A673 (cell line): ENCODE measurements around the gene MED27. TPM values are rescaled to one million over a fixed set of nuclear protein-coding genes. Genes with fewer than 3 reads are reported as not detected.

Experiments
- BruUV-seq: library from RNA; stranded (reverse); fragments of 400-500 nt; replicated peaks from 2 replicates; lab custom pipeline; 2021; lab: Mats Ljungman, UMichigan
- CTCF ChIA-PET: fragments of 300-600 bp; sonication (Branson Sonifier 250); formaldehyde crosslinking; loops from one replicate; lab custom pipeline; 2022; ENCODE audit warnings: antibody characterized with exemption; lab: Charles Lee
- POLR2A ChIA-PET: fragments of 300-600 bp; sonication (Branson Sonifier 250); formaldehyde crosslinking; loops from one replicate; lab custom pipeline; 2022; ENCODE audit warnings: antibody characterized with exemption; ENCODE audit not compliant: low non-redundant PET; lab: Charles Lee
- DNase-seq: peaks from one replicate; pipeline ENCODE4 v3.0.0-alpha.2; 2015; ENCODE audit warnings: low spot score
- H3K27ac ChIP-seq: fragments of 200-600 bp; sonication (generic); 2 replicates; pipeline ENCODE4 v1.5.1; 2016; ENCODE audit warnings: mixed run types, low read depth, mild to moderate bottlenecking, mixed read lengths, antibody characterized with exemption, low read length; ENCODE audit not compliant: poor library complexity, severe bottlenecking
- H3K27me3 ChIP-seq: fragments of 200-600 bp; sonication (generic); replicated peaks from 2 replicates; pipeline ENCODE4 v1.6.1; 2017; ENCODE audit warnings: mixed run types, low read depth, mild to moderate bottlenecking, mixed read lengths, antibody characterized with exemption, low read length; ENCODE audit not compliant: insufficient read depth, poor library complexity
- H3K36me3 ChIP-seq: fragments of 200-600 bp; sonication (generic); 2 replicates; pipeline ENCODE4 v1.6.1; 2016; ENCODE audit warnings: mixed run types, mild to moderate bottlenecking, mixed read lengths, antibody characterized with exemption, low read length; ENCODE audit not compliant: insufficient read depth, poor library complexity, severe bottlenecking
- H3K4me1 ChIP-seq: fragments of 200-600 bp; sonication (generic); 2 replicates; pipeline ENCODE4 v1.6.1; 2017; ENCODE audit warnings: mixed run types, mild to moderate bottlenecking, mixed read lengths, antibody characterized with exemption, low read length; ENCODE audit not compliant: insufficient read depth, poor library complexity, severe bottlenecking
- H3K4me3 ChIP-seq: fragments of 200-600 bp; sonication (generic); 2 replicates; pipeline ENCODE4 v1.5.1; 2016; ENCODE audit warnings: low read depth, mixed run types, mild to moderate bottlenecking, mixed read lengths, low read length; ENCODE audit not compliant: poor library complexity, severe bottlenecking
- H3K9me3 ChIP-seq: fragments of 200-600 bp; sonication (generic); 2 replicates; pipeline ENCODE4 v1.6.1; 2016; ENCODE audit warnings: mixed run types, low read depth, mild to moderate bottlenecking, mixed read lengths, antibody characterized with exemption, low read length; ENCODE audit not compliant: poor library complexity, severe bottlenecking
- CTCF ChIP-seq: fragments of 300-800, 200-600 bp; sonication (generic); conservative IDR thresholded peaks from 2 replicates; pipeline ENCODE4 v1.5.1; 2017; ENCODE audit warnings: low read depth, mild to moderate bottlenecking, antibody characterized with exemption, low read length, moderate library complexity, mixed read lengths
- EZH2 ChIP-seq: fragments of 200-600 bp; sonication (generic); IDR thresholded peaks from 2 replicates; pipeline ENCODE4 v1.6.1; 2017; ENCODE audit warnings: borderline replicate concordance, low read depth, mild to moderate bottlenecking, mixed read lengths, antibody characterized with exemption, low read length; ENCODE audit not compliant: poor library complexity, severe bottlenecking
- intact Hi-C: fragments of 100-400 bp; cut with micrococcal nuclease; formaldehyde crosslinking; loops from one replicate; pipeline ENCODE4 v1.10.0; 2022; ENCODE audit not compliant: unreplicated experiment
- total RNA-seq: library from RNA; stranded (reverse); gene quantifications from 2 replicates; pipeline ENCODE4 v1.2.3, GENCODE V29; 2021

MED27 gene
- total RNA-seq, 1 experiment from 2014 or later, result 45.4 TPM

GRCh38 chr9:131892902-131893500 is 186.7 kb downstream of the MED27 start:
- ChIA-PET POLR2A (no interaction called here), CTCF (no interaction called here)
- TF ChIP-seq CTCF (no peak), EZH2 (no peak)
- BruUV-seq, result no TSS peak
- Histone ChIP-seq H3K36me3 (no peaks in the 10 kb centered on the region), H3K4me1 (no peaks in the 10 kb centered on the region), H3K4me3 (no peak overlapping the region), H3K27me3 (no peaks in the 10 kb centered on the region), H3K27ac (no peak overlapping the region), H3K9me3 (no peaks in the 10 kb centered on the region)
- intact Hi-C loops, result no loop called here
- DNase-seq, result no peak

- ChIA-PET CTCF (no interaction called here), POLR2A (no interaction called here)
- no TSS peak for BruUV-seq
- TF ChIP-seq CTCF (no peak), EZH2 (no peak)
- intact Hi-C loops, result no loop called here
- Histone ChIP-seq H3K4me3 (no peak overlapping the region), H3K4me1 (no peaks in the 10 kb centered on the region), H3K9me3 (no peaks in the 10 kb centered on the region), H3K36me3 (no peaks in the 10 kb centered on the region), H3K27me3 (no peaks in the 10 kb centered on the region), H3K27ac (no peak overlapping the region)
- DNase-seq, result no peak
Observed at GRCh38 chr9:131892162-131892707, 187.4 kb downstream of the MED27 start.

- H3K27me3 ChIP-seq, result no peaks in the 10 kb centered on the region
- no peak overlapping the region for H3K27ac ChIP-seq
- no peaks in the 10 kb centered on the region for H3K36me3 ChIP-seq
- intact Hi-C loops, result no loop called here
- no peaks in the 10 kb centered on the region for H3K9me3 ChIP-seq
- CTCF ChIA-PET, result no interaction called here
- DNase-seq, result no peak
- TF ChIP-seq EZH2 (no peak), CTCF (no peak)
- BruUV-seq, result no TSS peak
- H3K4me1 ChIP-seq, result no peaks in the 10 kb centered on the region
- H3K4me3 ChIP-seq, result no peak overlapping the region
- POLR2A ChIA-PET, result interaction anchor here (0.6 kb wide), 1 partner anchor 12 kb away, joined by 6 read pairs; no protein-coding TSS in a partner anchor
Observed at GRCh38 chr9:131891598-131891997, 188.1 kb downstream of the MED27 start.
